Left cardiac atrium (tissue), 4 donors: ENCODE data around the gene RUNX1. TPM values are rescaled to one million over a fixed set of nuclear protein-coding genes. Genes with fewer than 3 reads are reported as not detected.

ENCODE experiments used
- ATAC-seq, 2 donors: fragments of 200-7000 bp; cut with Tn5 transposase; one replicate each; pipeline ENCODE4 v1.9.1; 2020; ENCODE audit warnings: mild to moderate bottlenecking in 2 of 2, moderate library complexity in 2 of 2
- DNase-seq: peaks from one replicate; pipeline ENCODE4 v3.0.0-alpha.2; 2020
- intact Hi-C, 2 donors: fragments of 100-400 bp; cut with DNase I; formaldehyde crosslinking; loops; one replicate each; pipeline versions ENCODE4 v1.14.1 to v1.15.1; 2022 to 2023
- total RNA-seq, 2 donors: library from RNA; stranded (reverse); fragmentation: NEBNext Ultra II Directional; extraction: Animal tissue kit (Norgen Biotek cat#: 25700); gene quantifications; one replicate each; pipeline ENCODE4 v1.2.1, GENCODE V29; 2021
- donor health status: DM: no; HTN: yes; CAD: no.
- donor health status: DM: no; HTN: yes; CAD: no; lungs with severe emphysema.
- donor health status: DM: yes; HTN: yes; CAD: no.
- donor health status: Dilated cardiomyopathy.

RUNX1 gene
- total RNA-seq, 2 donors from 2014 or later, result 7.8 to 27.4 TPM

- DNase-seq (no peak), ATAC-seq (no peak)
- intact Hi-C loops, result no loop called here
These were observed 247.5 kb downstream of the RUNX1 start for GRCh38 chr21:34801519-34802132.

GRCh38 chr21:34800797-34801518, 248.1 kb downstream of the RUNX1 start:
- intact Hi-C loops, result no loop called here
- DNase-seq, result no peak

GRCh38 chr21:34799092-34799491, 250.0 kb downstream of the RUNX1 start:
- ATAC-seq (no peak), DNase-seq (no peak)
- intact Hi-C loops, result loop anchor here in 1 of 2 donors (10.0 kb wide), 1 partner anchor 76 kb away; no protein-coding TSS in a partner anchor

More at GRCh38 chr21:34800797-34801518, 248.1 kb downstream of the RUNX1 start:
- ATAC-seq, result peak in 1 of 2 donors; percentile 39

GRCh38 chr21:34797921-34798535, 251.1 kb downstream of the RUNX1 start:
- ATAC-seq (no peak), DNase-seq (no peak)
- intact Hi-C loops, result loop anchor here in 1 of 2 donors (10.0 kb wide), 1 partner anchor 77 kb away; no protein-coding TSS in a partner anchor

- intact Hi-C loops, result loop anchor here in 1 of 2 donors (10.0 kb wide), 1 partner anchor 78 kb away; no protein-coding TSS in a partner anchor
- DNase-seq (no peak), ATAC-seq (no peak)
These were observed 251.9 kb downstream of the RUNX1 start for GRCh38 chr21:34797201-34797525.

- ATAC-seq (peak; percentile 32 to 54), DNase-seq (no peak)
- intact Hi-C loops, result loop anchor here in 1 of 2 donors (10.0 kb wide), 1 partner anchor 78 kb away; no protein-coding TSS in a partner anchor
These were observed 252.4 kb downstream of the RUNX1 start for GRCh38 chr21:34796518-34797200.

GRCh38 chr21:34795548-34796180, 253.4 kb downstream of the RUNX1 start:
- ATAC-seq (peak; percentile 48 to 64), DNase-seq (no peak)
- intact Hi-C loops, result loop anchor here in 1 of 2 donors (10.0 kb wide), 1 partner anchor 79 kb away; no protein-coding TSS in a partner anchor

GRCh38 chr21:34795175-34795547, 253.9 kb downstream of the RUNX1 start:
- intact Hi-C loops, result loop anchor here in 1 of 2 donors (10.0 kb wide), 1 partner anchor 80 kb away; no protein-coding TSS in a partner anchor
- DNase-seq, result no peak
- ATAC-seq, result peak; percentile 36 to 67

- DNase-seq (no peak), ATAC-seq (no peak)
- intact Hi-C loops, result loop anchor here in 1 of 2 donors (10.0 kb wide), 1 partner anchor 80 kb away; no protein-coding TSS in a partner anchor
These were observed 254.4 kb downstream of the RUNX1 start for GRCh38 chr21:34794686-34795085.

- no peak for ATAC-seq
- intact Hi-C loops, result loop anchor here in 1 of 2 donors (10.0 kb wide), 1 partner anchor 81 kb away; no protein-coding TSS in a partner anchor
- DNase-seq, result no peak
These were observed 255.6 kb downstream of the RUNX1 start for GRCh38 chr21:34793471-34793870.

GRCh38 chr21:34792504-34793089, 256.5 kb downstream of the RUNX1 start:
- DNase-seq, result no peak
- intact Hi-C loops, result loop anchor here in 1 of 2 donors (10.0 kb wide), 1 partner anchor 82 kb away; no protein-coding TSS in a partner anchor
- ATAC-seq, result no peak

- intact Hi-C loops, result loop anchor here in 1 of 2 donors (10.0 kb wide), 1 partner anchor 83 kb away; no protein-coding TSS in a partner anchor
- no peak for DNase-seq
- ATAC-seq, result no peak
These were observed 257.2 kb downstream of the RUNX1 start for GRCh38 chr21:34791776-34792503.

GRCh38 chr21:34790834-34791233, 258.3 kb downstream of the RUNX1 start:
- ATAC-seq (no peak), DNase-seq (no peak)
- intact Hi-C loops, result loop anchor here in 1 of 2 donors (10.0 kb wide), 1 partner anchor 84 kb away; no protein-coding TSS in a partner anchor

- ATAC-seq, result no peak
- intact Hi-C loops, result loop anchor here in 1 of 2 donors (10.0 kb wide), 1 partner anchor 84 kb away; no protein-coding TSS in a partner anchor
These were observed 258.8 kb downstream of the RUNX1 start for GRCh38 chr21:34790341-34790740.

GRCh38 chr21:34788879-34789278, 260.2 kb downstream of the RUNX1 start:
- ATAC-seq (no peak), DNase-seq (no peak)
- intact Hi-C loops, result no loop called here

More at GRCh38 chr21:34790341-34790740, 258.8 kb downstream of the RUNX1 start:
- no peak for DNase-seq

GRCh38 chr21:34783815-34784214, 265.3 kb downstream of the RUNX1 start:
- intact Hi-C loops, result no loop called here
- DNase-seq (no peak), ATAC-seq (no peak)
